ENCODE measurements around the gene FAAP20. TPM values are rescaled to one million over a fixed set of nuclear protein-coding genes. Genes with fewer than 3 reads are reported as not detected.

FAAP20 gene
- total RNA-seq, 1 experiment from 2014 or later: 119 TPM

DNA sequence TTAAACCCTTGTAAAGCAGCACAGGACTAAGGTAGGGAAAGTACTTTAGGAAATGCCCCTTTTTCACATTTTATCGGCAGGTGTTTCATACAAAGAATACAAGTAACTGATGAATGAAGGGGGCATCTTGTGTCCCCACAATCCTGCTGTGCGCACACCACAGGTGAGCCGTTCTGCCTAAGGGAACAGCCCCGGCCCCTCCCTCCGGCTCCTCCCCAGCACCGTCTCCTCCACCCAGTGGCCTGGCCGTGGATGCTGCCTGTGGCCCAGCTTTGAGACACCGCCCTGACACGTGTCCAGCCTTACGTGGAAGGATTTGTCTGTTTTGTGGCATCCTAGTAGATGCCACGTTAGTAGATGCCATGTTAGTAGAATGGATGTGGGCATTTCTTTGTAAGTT is 12.8 kb downstream of the FAAP20 start:
- no peak overlapping the region for H4K8ac ChIP-seq (replicated peaks; ENCODE audit: insufficient read length, low read depth, low read length)
- Mint-ChIP-seq H3K4me3 (no peak overlapping the region), H3K27ac (no peak overlapping the region), H3K9me3 (no peaks in the 10 kb centered on the region), H3K27me3 (ENCODE audit: low read depth) (peaks cover 1% of the 10 kb centered on the region; the same call in 1 of the 2 replicates), H3K36me3 (ENCODE audit: insufficient read depth in 1 of 3, low read depth in 3 of 3) (peaks cover 23 to 53% (median 53%) of the 10 kb centered on the region in 3 experiments; a peak in 6 of 7 replicates), H3K4me1 (peaks cover 0 to 2% of the 10 kb centered on the region in 2 experiments; a peak in 1 of 4 replicates)
- H3K9ac ChIP-seq (ENCODE audit: extremely low read depth, insufficient read length, low read length): no peak overlapping the region
- no peak overlapping the region for H2BK5ac ChIP-seq (ENCODE audit: insufficient read length, low read length)
- no peak overlapping the region for H3K23ac ChIP-seq (ENCODE audit: insufficient read length, low read depth, low read length)
- no peak overlapping the region for H3K4me2 ChIP-seq (ENCODE audit: insufficient read depth, insufficient read length, low read length)
- no peak overlapping the region for H2AFZ ChIP-seq (ENCODE audit: low read length)
- no peak for DNase-seq
- H3K56ac ChIP-seq (ENCODE audit: insufficient read length, low read depth, low read length): no peak overlapping the region
- no peaks in the 10 kb centered on the region for H4K20me1 ChIP-seq (ENCODE audit: control insufficient read depth, insufficient read depth, insufficient read length)
- no peaks in the 10 kb centered on the region for H3K4me1 ChIP-seq (ENCODE audit: insufficient read depth, low read length)
- H3K9me3 ChIP-seq (ENCODE audit: control insufficient read depth, low read depth, low read length): no peaks in the 10 kb centered on the region
- H4K5ac ChIP-seq (ENCODE audit: insufficient read length, low read depth, low read length): no peak overlapping the region
- no peak overlapping the region for H3K4ac ChIP-seq (ENCODE audit: low read depth, low read length)
- H3T11ph ChIP-seq (ENCODE audit: low read length): no peak overlapping the region
- TF ChIP-seq, protein P1, sequence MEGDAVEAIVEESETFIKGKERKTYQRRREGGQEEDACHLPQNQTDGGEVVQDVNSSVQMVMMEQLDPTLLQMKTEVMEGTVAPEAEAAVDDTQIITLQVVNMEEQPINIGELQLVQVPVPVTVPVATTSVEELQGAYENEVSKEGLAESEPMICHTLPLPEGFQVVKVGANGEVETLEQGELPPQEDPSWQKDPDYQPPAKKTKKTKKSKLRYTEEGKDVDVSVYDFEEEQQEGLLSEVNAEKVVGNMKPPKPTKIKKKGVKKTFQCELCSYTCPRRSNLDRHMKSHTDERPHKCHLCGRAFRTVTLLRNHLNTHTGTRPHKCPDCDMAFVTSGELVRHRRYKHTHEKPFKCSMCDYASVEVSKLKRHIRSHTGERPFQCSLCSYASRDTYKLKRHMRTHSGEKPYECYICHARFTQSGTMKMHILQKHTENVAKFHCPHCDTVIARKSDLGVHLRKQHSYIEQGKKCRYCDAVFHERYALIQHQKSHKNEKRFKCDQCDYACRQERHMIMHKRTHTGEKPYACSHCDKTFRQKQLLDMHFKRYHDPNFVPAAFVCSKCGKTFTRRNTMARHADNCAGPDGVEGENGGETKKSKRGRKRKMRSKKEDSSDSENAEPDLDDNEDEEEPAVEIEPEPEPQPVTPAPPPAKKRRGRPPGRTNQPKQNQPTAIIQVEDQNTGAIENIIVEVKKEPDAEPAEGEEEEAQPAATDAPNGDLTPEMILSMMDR (conservative IDR thresholded peaks at IDR 0.05): no peak
- H3K27me3 ChIP-seq (ENCODE audit: insufficient read depth, low read length): no peaks in the 10 kb centered on the region
- no peak overlapping the region for H2BK20ac ChIP-seq (ENCODE audit: low read depth, low read length, poor library complexity, severe bottlenecking)
- H3K23me2 ChIP-seq (ENCODE audit: insufficient read length, low read depth, low read length, poor library complexity, severe bottlenecking): no peaks in the 10 kb centered on the region
- no peak overlapping the region for H2AK5ac ChIP-seq (ENCODE audit: insufficient read length, low read length)
- H2BK120ac ChIP-seq (ENCODE audit: low read depth, low read length, poor library complexity, severe bottlenecking): no peak overlapping the region
- H3K14ac ChIP-seq (ENCODE audit: insufficient read depth, low read length): no peak overlapping the region
- no CpG with 5 or more reads among the region's 11 CpGs for WGBS (ENCODE audit: extremely low coverage, insufficient read length, low lambda C conversion rate)
- H3K18ac ChIP-seq (ENCODE audit: insufficient read length, low read depth, low read length): no peak overlapping the region
- no peak overlapping the region for H2BK12ac ChIP-seq (ENCODE audit: insufficient read length, low read depth, low read length)
- no peak overlapping the region for H4K91ac ChIP-seq (ENCODE audit: insufficient read length, low read depth, low read length)
- no peak overlapping the region for H2BK15ac ChIP-seq (ENCODE audit: low read depth, low read length)
- no peaks in the 10 kb centered on the region for H3K79me1 ChIP-seq (ENCODE audit: insufficient read depth, low read depth, low read length, poor library complexity, severe bottlenecking)
- H3K79me2 ChIP-seq (ENCODE audit: insufficient read depth, low read length): no peaks in the 10 kb centered on the region
- H3K27ac ChIP-seq (ENCODE audit: insufficient read length, low read depth, low read length): no peak overlapping the region

Data from H9 (cell line).